Natural killer cell (primary cell): ENCODE measurements around the gene TFPI. TPM values are rescaled to one million over a fixed set of nuclear protein-coding genes. Genes with fewer than 3 reads are reported as not detected.
A peak's percentile ranks its signal among the peaks of the same experiment; 100 is the strongest.

ENCODE experiments used
- ATAC-seq, 3 donors: fragments of 150-1000 bp in 2 of 3; fragments of 200-7000 bp in 1 of 3; cut with Tn5 transposase; 1 replicate in 1 of 3; 2 replicates in 2 of 3; pipeline ENCODE4 v1.10.0; 2021; ENCODE audit warnings: mild to moderate bottlenecking in 2 of 3, moderate library complexity in 2 of 3
- DNase-seq, 2 donors: peaks; one replicate each; pipeline versions ENCODE4 v3.0.0 to v3.0.0-alpha.2; 2013 to 2021; ENCODE audit warnings: mixed read lengths in 1 of 2
- H3K27ac ChIP-seq: one replicate; pipeline ENCODE4 v1.5.1; 2013; ENCODE audit warnings: mild to moderate bottlenecking, low read length
- H3K27me3 ChIP-seq: one replicate; pipeline ENCODE4 v1.6.1; 2013; ENCODE audit warnings: low read length; ENCODE audit not compliant: control insufficient read depth, insufficient read depth
- H3K36me3 ChIP-seq: one replicate; pipeline ENCODE4 v1.6.1; 2013; ENCODE audit warnings: low read length; ENCODE audit not compliant: control insufficient read depth, insufficient read depth
- H3K4me1 ChIP-seq: one replicate; pipeline ENCODE4 v1.6.1; 2013; ENCODE audit warnings: low read length; ENCODE audit not compliant: control insufficient read depth, insufficient read depth
- H3K4me3 ChIP-seq: one replicate; pipeline ENCODE4 v1.5.1; 2013; ENCODE audit warnings: low read length
- H3K9me3 ChIP-seq: one replicate; pipeline ENCODE4 v1.6.1; 2013; ENCODE audit warnings: low read length; ENCODE audit not compliant: control insufficient read depth, insufficient read depth
- H3K27ac Mint-ChIP-seq, 2 donors: one replicate each; pipeline ENCODE4 v1.8.0; 2022; ENCODE audit warnings: mild to moderate bottlenecking in 2 of 2, mixed read lengths in 2 of 2, moderate library complexity in 1 of 2
- H3K27me3 Mint-ChIP-seq, 2 donors: one replicate each; pipeline ENCODE4 v1.8.0; 2022; ENCODE audit warnings: low read depth in 2 of 2, mixed read lengths in 2 of 2
- H3K36me3 Mint-ChIP-seq: one replicate; pipeline ENCODE4 v1.8.0; 2022; ENCODE audit warnings: mixed read lengths
- H3K4me1 Mint-ChIP-seq, 2 donors: one replicate each; pipeline ENCODE4 v1.8.0; 2022; ENCODE audit warnings: mixed read lengths in 2 of 2
- H3K4me3 Mint-ChIP-seq: one replicate; pipeline ENCODE4 v1.8.0; 2022; ENCODE audit warnings: mild to moderate bottlenecking, moderate library complexity, mixed read lengths
- H3K9me3 Mint-ChIP-seq, 2 donors: one replicate each; pipeline ENCODE4 v1.8.0; 2022; ENCODE audit warnings: mixed read lengths in 2 of 2
- WGBS: methylation state at CpG from one replicate; pipeline ENCODE4 v1.1.7; 2013; ENCODE audit warnings: missing lambda C conversion rate; ENCODE audit not compliant: insufficient coverage; 5-methylcytosine and 5-hydroxymethylcytosine counted together
- intact Hi-C: fragments of 100-400 bp; cut with micrococcal nuclease; formaldehyde crosslinking; loops from one replicate; pipeline ENCODE4 v1.14.2; 2022
- total RNA-seq, 4 donors: library from RNA; stranded (reverse); fragments of 120-200 nt in 1 of 4; gene quantifications; one replicate each; pipeline versions ENCODE4 v1.2.3 to v1.2.4, GENCODE V29; 2013 to 2022
- TF ChIP-seq, protein P1 (sequence below): fragments of 200-600 bp; IDR thresholded peaks from one replicate; pipeline ENCODE4 v1.8.0; 2022; ENCODE audit warnings: antibody characterized with exemption

The TFPI gene
- total RNA-seq, 3 donors from 2014 or later (not counting 1 experiment from before 2014, with no cell fraction given): 0.10 to 1.2 (median 0.23) TPM

DNA sequence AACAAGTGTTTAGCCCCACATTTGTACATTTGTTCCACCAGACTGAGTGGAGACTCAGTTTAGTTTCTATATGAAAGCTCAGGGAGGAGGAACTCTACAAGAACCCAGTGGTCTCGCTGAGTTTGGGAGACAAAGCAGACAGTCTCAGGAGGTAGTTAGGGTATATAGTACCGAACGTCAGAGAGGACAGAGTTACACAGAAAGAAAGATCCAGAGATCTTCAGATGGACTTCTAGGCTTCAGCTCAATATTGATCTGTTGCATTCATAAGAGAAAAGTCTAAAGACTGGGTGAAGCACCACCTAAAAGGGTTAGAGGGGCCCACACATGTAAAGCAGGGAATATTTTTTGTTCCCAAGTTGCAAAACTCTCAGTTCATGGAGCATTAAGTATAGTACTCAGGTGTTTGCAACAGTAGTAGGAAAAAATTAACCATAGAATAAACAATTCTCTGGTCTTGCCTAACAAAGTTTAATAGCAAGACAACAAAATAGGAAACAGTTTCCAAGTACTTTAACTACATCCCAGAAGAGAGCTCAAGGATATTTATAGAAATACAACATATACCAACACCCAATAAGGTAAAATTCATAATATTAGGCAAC, 4.2 kb downstream of the TFPI start:
- Mint-ChIP-seq H3K27me3 (no peaks in the 10 kb centered on the region), H3K4me3 (no peak overlapping the region), H3K36me3 (no peaks in the 10 kb centered on the region), H3K9me3 (no peaks in the 10 kb centered on the region), H3K4me1 (peaks cover 0 to 6% of the 10 kb centered on the region in 2 donors), H3K27ac (no peak overlapping the region)
- no peaks in the 10 kb centered on the region for H3K27me3 ChIP-seq
- DNase-seq: no peak
- TF ChIP-seq, protein P1, sequence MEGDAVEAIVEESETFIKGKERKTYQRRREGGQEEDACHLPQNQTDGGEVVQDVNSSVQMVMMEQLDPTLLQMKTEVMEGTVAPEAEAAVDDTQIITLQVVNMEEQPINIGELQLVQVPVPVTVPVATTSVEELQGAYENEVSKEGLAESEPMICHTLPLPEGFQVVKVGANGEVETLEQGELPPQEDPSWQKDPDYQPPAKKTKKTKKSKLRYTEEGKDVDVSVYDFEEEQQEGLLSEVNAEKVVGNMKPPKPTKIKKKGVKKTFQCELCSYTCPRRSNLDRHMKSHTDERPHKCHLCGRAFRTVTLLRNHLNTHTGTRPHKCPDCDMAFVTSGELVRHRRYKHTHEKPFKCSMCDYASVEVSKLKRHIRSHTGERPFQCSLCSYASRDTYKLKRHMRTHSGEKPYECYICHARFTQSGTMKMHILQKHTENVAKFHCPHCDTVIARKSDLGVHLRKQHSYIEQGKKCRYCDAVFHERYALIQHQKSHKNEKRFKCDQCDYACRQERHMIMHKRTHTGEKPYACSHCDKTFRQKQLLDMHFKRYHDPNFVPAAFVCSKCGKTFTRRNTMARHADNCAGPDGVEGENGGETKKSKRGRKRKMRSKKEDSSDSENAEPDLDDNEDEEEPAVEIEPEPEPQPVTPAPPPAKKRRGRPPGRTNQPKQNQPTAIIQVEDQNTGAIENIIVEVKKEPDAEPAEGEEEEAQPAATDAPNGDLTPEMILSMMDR: no peak
- no peaks in the 10 kb centered on the region for H3K9me3 ChIP-seq
- 54% methylated on average over 3 of the region's 3 CpGs for WGBS
- H3K27ac ChIP-seq: no peak overlapping the region
- no peak overlapping the region for H3K4me3 ChIP-seq
- ATAC-seq: no peak
- no peaks in the 10 kb centered on the region for H3K36me3 ChIP-seq
- H3K4me1 ChIP-seq: no peaks in the 10 kb centered on the region
- intact Hi-C loops: no loop called here

DNA sequence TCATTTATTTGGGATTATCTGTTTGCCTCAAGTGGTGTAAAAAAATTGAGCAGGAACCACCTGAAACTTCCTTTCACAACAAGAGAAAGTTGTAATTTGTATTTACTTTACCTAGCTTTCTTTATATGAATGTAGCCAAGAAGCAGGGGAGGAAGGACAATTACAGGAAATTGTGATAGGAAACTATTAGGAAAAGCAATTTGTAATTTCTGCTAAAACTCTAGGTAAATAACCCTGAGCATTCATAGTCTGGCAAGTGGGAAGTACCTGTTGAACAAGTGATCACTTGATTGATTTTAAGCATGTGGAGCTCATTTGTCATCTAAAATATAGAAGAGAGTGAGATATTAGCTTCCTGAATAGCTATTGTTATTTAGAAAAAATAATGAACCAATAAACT, 5.0 kb downstream of the TFPI start:
- TF ChIP-seq, protein P1: no peak
- intact Hi-C loops: no loop called here
- ATAC-seq: no peak
- Histone ChIP-seq H3K27me3 (no peaks in the 10 kb centered on the region), H3K4me3 (no peak overlapping the region), H3K36me3 (no peaks in the 10 kb centered on the region), H3K9me3 (no peaks in the 10 kb centered on the region), H3K4me1 (no peaks in the 10 kb centered on the region), H3K27ac (no peak overlapping the region)
- Mint-ChIP-seq H3K27ac (no peak overlapping the region), H3K4me1 (peaks cover 0 to 3% of the 10 kb centered on the region in 2 donors), H3K27me3 (no peaks in the 10 kb centered on the region), H3K9me3 (no peaks in the 10 kb centered on the region), H3K36me3 (no peaks in the 10 kb centered on the region), H3K4me3 (no peak overlapping the region)
- no peak for DNase-seq

DNA sequence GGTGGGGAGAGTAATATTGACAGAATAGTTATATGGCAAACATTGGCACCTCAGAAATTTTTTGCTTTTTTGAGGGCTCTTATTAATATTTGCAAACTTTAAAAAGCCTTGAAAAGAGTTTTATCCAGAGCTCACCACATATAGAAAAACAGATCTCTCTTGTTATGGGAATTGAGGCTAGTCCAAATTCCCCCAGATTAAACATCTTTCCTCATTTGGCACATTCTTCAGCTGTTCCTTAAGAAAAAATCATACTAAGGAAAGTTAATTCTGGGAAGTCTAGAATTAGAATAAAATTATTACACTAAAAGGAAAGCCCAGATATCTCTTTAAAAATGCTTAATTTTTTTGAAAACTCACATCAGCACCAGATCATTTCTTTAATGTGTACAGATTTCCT, 5.6 kb downstream of the TFPI start:
- Histone ChIP-seq H3K36me3 (no peaks in the 10 kb centered on the region), H3K4me1 (no peaks in the 10 kb centered on the region), H3K27ac (no peak overlapping the region), H3K9me3 (no peaks in the 10 kb centered on the region), H3K27me3 (no peaks in the 10 kb centered on the region), H3K4me3 (no peak overlapping the region)
- ATAC-seq (no peak), DNase-seq (no peak)
- Mint-ChIP-seq H3K4me1 (no peaks in the 10 kb centered on the region), H3K4me3 (no peak overlapping the region), H3K9me3 (no peaks in the 10 kb centered on the region), H3K27me3 (no peaks in the 10 kb centered on the region), H3K27ac (no peak overlapping the region), H3K36me3 (no peaks in the 10 kb centered on the region)
- intact Hi-C loops: no loop called here
- TF ChIP-seq, protein P1: no peak

DNA sequence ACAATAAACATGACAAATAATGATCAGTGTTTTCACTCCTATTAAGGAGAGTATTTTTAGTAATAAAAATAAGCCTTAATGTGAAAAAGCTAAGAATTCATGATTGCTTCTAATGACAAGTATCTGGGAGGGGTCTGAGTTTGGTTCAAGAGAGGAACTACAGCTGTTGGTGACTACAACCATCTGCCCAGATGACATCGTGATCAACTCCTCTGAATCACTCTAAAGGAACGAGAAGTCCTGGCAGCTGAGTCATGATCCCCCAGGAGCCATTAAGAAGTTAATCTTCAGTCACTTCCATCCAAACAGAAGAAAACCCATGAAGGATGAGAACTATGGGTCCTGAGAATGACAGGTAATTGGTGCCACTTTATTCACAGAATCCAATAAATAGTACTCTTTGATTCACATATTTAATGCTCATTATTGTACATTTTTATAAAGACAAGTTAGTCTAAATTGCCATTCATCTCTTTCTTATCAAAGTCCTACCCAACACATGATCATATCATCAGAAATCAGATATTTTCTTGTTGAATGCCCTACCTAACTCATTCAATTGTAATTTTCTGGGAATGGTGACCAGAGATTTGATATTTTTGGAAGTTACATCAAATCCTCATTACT, 6.8 kb downstream of the TFPI start:
- no peak overlapping the region for H3K4me3 Mint-ChIP-seq
- DNase-seq: no peak
- 13% methylated on average over 2 of the region's 2 CpGs for WGBS
- no peaks in the 10 kb centered on the region for H3K27me3 Mint-ChIP-seq
- no peaks in the 10 kb centered on the region for H3K9me3 Mint-ChIP-seq
- H3K36me3 Mint-ChIP-seq: no peaks in the 10 kb centered on the region
- H3K9me3 ChIP-seq: no peaks in the 10 kb centered on the region
- H3K4me1 ChIP-seq: no peaks in the 10 kb centered on the region
- intact Hi-C loops: no loop called here
- no peaks in the 10 kb centered on the region for H3K36me3 ChIP-seq
- H3K27ac Mint-ChIP-seq: no peak overlapping the region
- peak in 1 of 3 donors; percentile 27 for ATAC-seq
- no peak overlapping the region for H3K4me3 ChIP-seq
- no peaks in the 10 kb centered on the region for H3K4me1 Mint-ChIP-seq
- TF ChIP-seq, protein P1: no peak
- no peak overlapping the region for H3K27ac ChIP-seq
- H3K27me3 ChIP-seq: no peaks in the 10 kb centered on the region
